HepG2 (cell line): Measurements from ENCODE around the gene CST4. TPM values are rescaled to one million over a fixed set of nuclear protein-coding genes. Genes with fewer than 3 reads are reported as not detected.

ENCODE experiments used
- BHLHE40 ChIP-seq: IDR thresholded peaks from 2 replicates; pipeline ENCODE4 v1.6.1; 2011; ENCODE audit warnings: low read length, improper control_type of control experiment
- CENPX ChIP-seq: sonication (generic); formaldehyde crosslinking; IDR thresholded peaks from 2 replicates; pipeline ENCODE4 v1.9.0; 2021; ENCODE audit warnings: mild to moderate bottlenecking, missing genetic modification reagents, moderate library complexity
- GTF3A ChIP-seq: sonication (generic); formaldehyde crosslinking; conservative IDR thresholded peaks from 2 replicates; pipeline ENCODE4 v1.4.0; 2020; ENCODE audit warnings: mild to moderate bottlenecking, missing genetic modification reagents
- HNF4A ChIP-seq: sonication (generic); formaldehyde crosslinking; IDR thresholded peaks from 2 replicates; pipeline ENCODE4 v1.4.0; 2020; ENCODE audit warnings: missing genetic modification reagents
- HOXA7 ChIP-seq: sonication (generic); formaldehyde crosslinking; IDR thresholded peaks from 2 replicates; pipeline ENCODE4 v1.8.1; 2022; ENCODE audit warnings: mild to moderate bottlenecking, missing genetic modification reagents, moderate library complexity
- JUND ChIP-seq: sonication (generic); formaldehyde crosslinking; IDR thresholded peaks from 2 replicates; pipeline ENCODE4 v1.8.0; 2022; ENCODE audit warnings: mild to moderate bottlenecking, missing genetic modification reagents
- KLF12 ChIP-seq: sonication (generic); formaldehyde crosslinking; IDR thresholded peaks from 2 replicates; pipeline ENCODE4 v1.4.0; 2020; ENCODE audit warnings: missing genetic modification reagents, borderline replicate concordance
- MED1 ChIP-seq: sonication (generic); formaldehyde crosslinking; IDR thresholded peaks from 2 replicates; pipeline ENCODE4 v1.4.0; 2020; ENCODE audit warnings: missing genetic modification reagents
- NPAS2 ChIP-seq: sonication (generic); formaldehyde crosslinking; IDR thresholded peaks from 2 replicates; pipeline ENCODE4 v1.8.0; 2022; ENCODE audit warnings: mild to moderate bottlenecking, missing genetic modification reagents, borderline replicate concordance
- RARA ChIP-seq: IDR thresholded peaks from 2 replicates; pipeline ENCODE4 v1.6.1; 2016; ENCODE audit warnings: missing genetic modification reagents, missing compliant biosample characterization
- RBM22 ChIP-seq: fragments of 200-400 bp; formaldehyde crosslinking; optimal IDR thresholded peaks from 2 replicates; pipeline ENCODE3; 2017; ENCODE audit warnings: mild to moderate bottlenecking, low read length, moderate library complexity
- SMYD3 ChIP-seq: sonication (generic); formaldehyde crosslinking; IDR thresholded peaks from 2 replicates; pipeline ENCODE4 v1.8.1; 2023; ENCODE audit warnings: mild to moderate bottlenecking, missing genetic modification reagents
- ZEB1 ChIP-seq: IDR thresholded peaks from 2 replicates; pipeline ENCODE4 v1.6.1; 2012; ENCODE audit warnings: mild to moderate bottlenecking, low read depth, inconsistent platforms; ENCODE audit not compliant: insufficient replicate concordance
- ZMAT3 ChIP-seq: sonication (generic); formaldehyde crosslinking; conservative IDR thresholded peaks from 2 replicates; pipeline ENCODE4 v1.7.0; 2021; ENCODE audit warnings: missing genetic modification reagents
- ZNF12 ChIP-seq: sonication (generic); formaldehyde crosslinking; IDR thresholded peaks from 2 replicates; pipeline ENCODE4 v1.5.0; 2020; ENCODE audit warnings: missing genetic modification reagents
- ZNF234 ChIP-seq: sonication (generic); formaldehyde crosslinking; conservative IDR thresholded peaks from 2 replicates; pipeline ENCODE4 v1.5.1; 2020; ENCODE audit warnings: mild to moderate bottlenecking, missing genetic modification reagents
- ZNF235 ChIP-seq: sonication (generic); formaldehyde crosslinking; IDR thresholded peaks from 2 replicates; pipeline ENCODE4 v1.8.1; 2023; ENCODE audit warnings: mild to moderate bottlenecking, missing genetic modification reagents, borderline replicate concordance
- ZNF644 ChIP-seq: IDR thresholded peaks from 2 replicates; pipeline ENCODE4 v1.6.1; 2016; ENCODE audit warnings: low read depth
- polyA plus RNA-seq, 8 experiments: library from polyadenylated mRNA; depleted of rRNA in 3 of 8; stranded (reverse) in 7 of 8; unstranded in 1 of 8; fragments of >200 nt; fragmentation: Illumina TruSeq in 4 of 8; extraction: Trizol in 4 of 8; gene quantifications; 2 replicates each; pipeline versions ENCODE4 v1.2.1 to v1.2.3, GENCODE V29; 2011 to 2016; ENCODE audit warnings: low read depth in 4 of 8, missing spikeins in 1 of 8, mixed read lengths in 1 of 8; ENCODE audit not compliant: insufficient read depth in 1 of 8
- total RNA-seq, 5 experiments: library from RNA; depleted of rRNA; stranded (reverse); fragments of >200 nt; fragmentation: Illumina TruSeq; extraction: Trizol; gene quantifications; 2 replicates each; pipeline ENCODE4 v1.2.3, GENCODE V29; 2016; ENCODE audit warnings: low read depth in 1 of 5
- TF ChIP-seq, protein P1 (sequence below): sonication (generic); formaldehyde crosslinking; IDR thresholded peaks from 2 replicates; pipeline ENCODE4 v1.4.0; 2020; ENCODE audit warnings: missing genetic modification reagents
- TF ChIP-seq, protein P2 (sequence below): sonication (generic); formaldehyde crosslinking; conservative IDR thresholded peaks from 2 replicates; pipeline ENCODE4 v1.4.0; 2020; ENCODE audit warnings: missing genetic modification reagents
- TF ChIP-seq, protein P3 (sequence below): sonication (generic); formaldehyde crosslinking; IDR thresholded peaks from 2 replicates; pipeline ENCODE4 v1.4.0; 2020; ENCODE audit warnings: missing genetic modification reagents, mild to moderate bottlenecking, borderline replicate concordance
- TF ChIP-seq, protein P4 (sequence below): sonication (generic); formaldehyde crosslinking; IDR thresholded peaks from 2 replicates; pipeline ENCODE4 v1.9.0; 2022; ENCODE audit warnings: missing genetic modification reagents, mild to moderate bottlenecking, borderline replicate concordance
- TF ChIP-seq, protein P5 (sequence below): sonication (generic); formaldehyde crosslinking; IDR thresholded peaks from 2 replicates; pipeline ENCODE4 v1.8.1; 2023; ENCODE audit warnings: mild to moderate bottlenecking, missing genetic modification reagents
- TF ChIP-seq, protein P6 (sequence below): sonication (generic); formaldehyde crosslinking; IDR thresholded peaks from 2 replicates; pipeline ENCODE4 v1.4.0; 2020; ENCODE audit warnings: missing genetic modification reagents

CST4 gene
- total and polyA plus RNA-seq, 2 of the 13 experiments (the other 11 are each of a cell fraction or from before 2014, with no cell fraction given), result not detected

DNA sequence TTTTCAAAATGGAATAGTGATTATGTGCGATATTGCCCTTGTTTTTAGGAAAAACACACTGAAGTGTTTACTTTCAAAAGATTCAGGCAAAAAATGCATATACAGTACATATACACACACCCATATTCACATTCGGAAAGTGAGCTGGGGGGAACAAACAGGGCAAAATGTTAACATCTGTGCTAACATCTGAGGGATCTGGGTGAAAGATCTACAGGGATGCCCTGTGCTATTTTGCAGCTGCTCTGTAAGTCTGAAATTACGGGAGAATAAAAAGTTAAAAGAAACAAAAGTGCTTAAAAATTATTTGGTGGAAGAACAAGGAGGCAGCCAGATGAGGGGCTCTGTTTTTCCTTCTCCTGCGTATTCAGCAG, 51.9 kb downstream of the CST4 start (continued):
- TF ChIP-seq KLF12 (CRISPR knock-in tag) (no peak), NPAS2 (no peak), RBM22 (peak; percentile 0), HNF4A (CRISPR knock-in tag) (no peak), ZNF644 (CRISPR knock-in tag) (no peak), HOXA7 (CRISPR knock-in tag) (no peak), GTF3A (CRISPR knock-in tag) (0 out of 2 replicates have a peak, but pooled peaks have one; percentile 22), SMYD3 (no peak), BHLHE40 (no peak), JUND (CRISPR knock-in tag) (peak; percentile 42; the same call in 1 of the 2 replicates), MED1 (no peak), ZNF12 (CRISPR knock-in tag) (peak; percentile 39; the same call in 1 of the 2 replicates), ZMAT3 (no peak), RARA (no peak), ZNF235 (CRISPR knock-in tag) (no peak), ZEB1 (no peak), ZNF234 (CRISPR knock-in tag) (0 out of 2 replicates have a peak, but pooled peaks have one; percentile 6), CENPX (CRISPR knock-in tag) (no peak)
- TF ChIP-seq, protein P1, sequence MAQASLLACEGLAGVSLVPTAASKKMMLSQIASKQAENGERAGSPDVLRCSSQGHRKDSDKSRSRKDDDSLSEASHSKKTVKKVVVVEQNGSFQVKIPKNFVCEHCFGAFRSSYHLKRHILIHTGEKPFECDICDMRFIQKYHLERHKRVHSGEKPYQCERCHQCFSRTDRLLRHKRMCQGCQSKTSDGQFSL (CRISPR knock-in tag), result no peak
- TF ChIP-seq, protein P2, sequence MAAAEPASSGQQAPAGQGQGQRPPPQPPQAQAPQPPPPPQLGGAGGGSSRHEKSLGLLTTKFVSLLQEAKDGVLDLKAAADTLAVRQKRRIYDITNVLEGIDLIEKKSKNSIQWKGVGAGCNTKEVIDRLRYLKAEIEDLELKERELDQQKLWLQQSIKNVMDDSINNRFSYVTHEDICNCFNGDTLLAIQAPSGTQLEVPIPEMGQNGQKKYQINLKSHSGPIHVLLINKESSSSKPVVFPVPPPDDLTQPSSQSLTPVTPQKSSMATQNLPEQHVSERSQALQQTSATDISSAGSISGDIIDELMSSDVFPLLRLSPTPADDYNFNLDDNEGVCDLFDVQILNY, result no peak
- TF ChIP-seq, protein P3, sequence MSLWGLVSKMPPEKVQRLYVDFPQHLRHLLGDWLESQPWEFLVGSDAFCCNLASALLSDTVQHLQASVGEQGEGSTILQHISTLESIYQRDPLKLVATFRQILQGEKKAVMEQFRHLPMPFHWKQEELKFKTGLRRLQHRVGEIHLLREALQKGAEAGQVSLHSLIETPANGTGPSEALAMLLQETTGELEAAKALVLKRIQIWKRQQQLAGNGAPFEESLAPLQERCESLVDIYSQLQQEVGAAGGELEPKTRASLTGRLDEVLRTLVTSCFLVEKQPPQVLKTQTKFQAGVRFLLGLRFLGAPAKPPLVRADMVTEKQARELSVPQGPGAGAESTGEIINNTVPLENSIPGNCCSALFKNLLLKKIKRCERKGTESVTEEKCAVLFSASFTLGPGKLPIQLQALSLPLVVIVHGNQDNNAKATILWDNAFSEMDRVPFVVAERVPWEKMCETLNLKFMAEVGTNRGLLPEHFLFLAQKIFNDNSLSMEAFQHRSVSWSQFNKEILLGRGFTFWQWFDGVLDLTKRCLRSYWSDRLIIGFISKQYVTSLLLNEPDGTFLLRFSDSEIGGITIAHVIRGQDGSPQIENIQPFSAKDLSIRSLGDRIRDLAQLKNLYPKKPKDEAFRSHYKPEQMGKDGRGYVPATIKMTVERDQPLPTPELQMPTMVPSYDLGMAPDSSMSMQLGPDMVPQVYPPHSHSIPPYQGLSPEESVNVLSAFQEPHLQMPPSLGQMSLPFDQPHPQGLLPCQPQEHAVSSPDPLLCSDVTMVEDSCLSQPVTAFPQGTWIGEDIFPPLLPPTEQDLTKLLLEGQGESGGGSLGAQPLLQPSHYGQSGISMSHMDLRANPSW (CRISPR knock-in tag), result no peak
- TF ChIP-seq, protein P4, sequence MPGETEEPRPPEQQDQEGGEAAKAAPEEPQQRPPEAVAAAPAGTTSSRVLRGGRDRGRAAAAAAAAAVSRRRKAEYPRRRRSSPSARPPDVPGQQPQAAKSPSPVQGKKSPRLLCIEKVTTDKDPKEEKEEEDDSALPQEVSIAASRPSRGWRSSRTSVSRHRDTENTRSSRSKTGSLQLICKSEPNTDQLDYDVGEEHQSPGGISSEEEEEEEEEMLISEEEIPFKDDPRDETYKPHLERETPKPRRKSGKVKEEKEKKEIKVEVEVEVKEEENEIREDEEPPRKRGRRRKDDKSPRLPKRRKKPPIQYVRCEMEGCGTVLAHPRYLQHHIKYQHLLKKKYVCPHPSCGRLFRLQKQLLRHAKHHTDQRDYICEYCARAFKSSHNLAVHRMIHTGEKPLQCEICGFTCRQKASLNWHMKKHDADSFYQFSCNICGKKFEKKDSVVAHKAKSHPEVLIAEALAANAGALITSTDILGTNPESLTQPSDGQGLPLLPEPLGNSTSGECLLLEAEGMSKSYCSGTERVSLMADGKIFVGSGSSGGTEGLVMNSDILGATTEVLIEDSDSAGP (CRISPR knock-in tag), result no peak
- TF ChIP-seq, protein P5, sequence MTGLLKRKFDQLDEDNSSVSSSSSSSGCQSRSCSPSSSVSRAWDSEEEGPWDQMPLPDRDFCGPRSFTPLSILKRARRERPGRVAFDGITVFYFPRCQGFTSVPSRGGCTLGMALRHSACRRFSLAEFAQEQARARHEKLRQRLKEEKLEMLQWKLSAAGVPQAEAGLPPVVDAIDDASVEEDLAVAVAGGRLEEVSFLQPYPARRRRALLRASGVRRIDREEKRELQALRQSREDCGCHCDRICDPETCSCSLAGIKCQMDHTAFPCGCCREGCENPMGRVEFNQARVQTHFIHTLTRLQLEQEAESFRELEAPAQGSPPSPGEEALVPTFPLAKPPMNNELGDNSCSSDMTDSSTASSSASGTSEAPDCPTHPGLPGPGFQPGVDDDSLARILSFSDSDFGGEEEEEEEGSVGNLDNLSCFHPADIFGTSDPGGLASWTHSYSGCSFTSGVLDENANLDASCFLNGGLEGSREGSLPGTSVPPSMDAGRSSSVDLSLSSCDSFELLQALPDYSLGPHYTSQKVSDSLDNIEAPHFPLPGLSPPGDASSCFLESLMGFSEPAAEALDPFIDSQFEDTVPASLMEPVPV (CRISPR knock-in tag), result no peak
- TF ChIP-seq, protein P6, sequence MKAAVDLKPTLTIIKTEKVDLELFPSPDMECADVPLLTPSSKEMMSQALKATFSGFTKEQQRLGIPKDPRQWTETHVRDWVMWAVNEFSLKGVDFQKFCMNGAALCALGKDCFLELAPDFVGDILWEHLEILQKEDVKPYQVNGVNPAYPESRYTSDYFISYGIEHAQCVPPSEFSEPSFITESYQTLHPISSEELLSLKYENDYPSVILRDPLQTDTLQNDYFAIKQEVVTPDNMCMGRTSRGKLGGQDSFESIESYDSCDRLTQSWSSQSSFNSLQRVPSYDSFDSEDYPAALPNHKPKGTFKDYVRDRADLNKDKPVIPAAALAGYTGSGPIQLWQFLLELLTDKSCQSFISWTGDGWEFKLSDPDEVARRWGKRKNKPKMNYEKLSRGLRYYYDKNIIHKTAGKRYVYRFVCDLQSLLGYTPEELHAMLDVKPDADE, result no peak
